Measurements from ENCODE around the gene CMYA5.

DNA sequence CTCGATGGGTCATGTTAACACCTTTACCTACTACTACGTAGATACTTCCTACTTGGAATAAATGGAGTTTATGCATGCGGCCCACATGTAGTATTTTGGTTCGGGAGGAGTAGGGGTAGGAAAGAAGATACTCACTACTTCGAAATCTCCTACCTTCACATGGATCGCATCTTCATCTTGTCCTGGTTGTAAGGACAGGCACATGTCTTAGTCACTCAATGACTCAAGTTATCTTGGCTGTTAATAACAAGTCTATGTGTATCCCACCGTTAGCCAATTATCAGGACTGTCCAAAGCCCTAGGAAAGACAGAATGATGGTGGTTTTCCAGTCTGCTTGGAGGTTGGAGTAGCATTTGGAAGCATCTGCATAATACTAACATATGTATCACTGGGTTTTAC, 24.1 kb downstream of the CMYA5 start:
- no peak for TF ChIP-seq GATA3 (IDR thresholded peaks at IDR 0.05; ENCODE audit: low read depth, low read length)
- no peak for TF ChIP-seq GATA2 (IDR thresholded peaks at IDR 0.05; ENCODE audit: low read depth, low read length)

Measured in SH-SY5Y (cell line).